HepG2 (cell line): ENCODE data around the gene PERCC1. TPM values are rescaled to one million over a fixed set of nuclear protein-coding genes. Genes with fewer than 3 reads are reported as not detected.

Source experiments
- ATAC-seq: fragments of 200-7000 bp; cut with Tn5 transposase; 3 replicates; pipeline ENCODE4 v1.9.1; 2020; ENCODE audit warnings: mild to moderate bottlenecking, moderate library complexity
- BruUV-seq: library from RNA; stranded (reverse); fragments of 400-500 nt; replicated peaks from 2 replicates; lab custom pipeline; 2021; lab: Mats Ljungman, UMichigan
- CTCF ChIA-PET: fragments of 300-600 bp; formaldehyde crosslinking; extraction: SDS; loops from one replicate; lab custom pipeline; 2021; ENCODE audit warnings: low total read pairs, inconsistent platforms, low intra/inter-chr PET ratio; lab: Yijun Ruan, JAX
- POLR2A ChIA-PET: fragments of 350-600 bp; sonication (Branson Sonifier 250); formaldehyde crosslinking; loops from one replicate; lab custom pipeline; 2020; ENCODE audit warnings: antibody characterized with exemption, inconsistent platforms; lab: Yijun Ruan, JAX
- DNase-seq: peaks from one replicate; pipeline ENCODE4 v3.0.0-alpha.2; 2015; ENCODE audit warnings: low spot score
- FAIRE-seq: peaks from 3 replicates; lab custom pipeline; 2011; peaks lifted over from hg19 to GRCh38; lab: Jason Lieb, UNC
- H2AFZ ChIP-seq: one replicate; pipeline ENCODE4 v1.6.1; 2011; ENCODE audit warnings: low read length, inconsistent platforms
- H3K27ac ChIP-seq: fragments of 300-600 bp; 3 replicates; pipeline ENCODE4 v1.8.0; 2011; ENCODE audit warnings: mixed run types, mild to moderate bottlenecking, mixed read lengths, low read length, inconsistent platforms; ENCODE audit not compliant: insufficient read depth; ENCODE audit errors: extremely low read length
- H3K27me3 ChIP-seq, 2 experiments: fragments of 200-600 bp in 1 of 2; 2 replicates in 1 of 2; 3 replicates in 1 of 2; pipeline versions ENCODE4 v1.6.0 to v1.8.0; 2011; ENCODE audit warnings: low read length in 2 of 2, mild to moderate bottlenecking in 2 of 2, moderate library complexity in 2 of 2, inconsistent platforms in 1 of 2; ENCODE audit not compliant: insufficient read depth in 2 of 2, control insufficient read depth in 1 of 2
- H3K36me3 ChIP-seq, 2 experiments: fragments of 200-600 bp in 1 of 2; replicated peaks in 1 of 2; 2 replicates in 1 of 2; 3 replicates in 1 of 2; pipeline versions ENCODE4 v1.5.1 to v1.8.0; 2011; ENCODE audit warnings: low read length in 2 of 2, inconsistent platforms in 1 of 2; ENCODE audit not compliant: insufficient read depth in 2 of 2, control insufficient read depth in 1 of 2
- H3K4me1 ChIP-seq: 2 replicates; pipeline ENCODE4 v1.5.1; 2012; ENCODE audit warnings: low read length, inconsistent platforms; ENCODE audit not compliant: insufficient read depth
- H3K4me2 ChIP-seq: 2 replicates; pipeline ENCODE4 v1.6.0; 2011; ENCODE audit warnings: low read depth, low read length, inconsistent platforms
- H3K4me3 ChIP-seq, 3 experiments: fragments of 200-600 bp in 1 of 3; sonication (generic), shearing (Covaris generic) in 1 of 3; replicated peaks in 1 of 3; 2 replicates each; pipeline ENCODE4 v1.5.1; 2011 to 2016; ENCODE audit warnings: low read length in 3 of 3, inconsistent platforms in 2 of 3, low read depth in 2 of 3, mild to moderate bottlenecking in 2 of 3, control low read depth in 1 of 3, mixed read lengths in 1 of 3; ENCODE audit not compliant: insufficient read depth in 1 of 3
- H3K79me2 ChIP-seq: one replicate; pipeline ENCODE4 v1.6.1; 2011; ENCODE audit warnings: low read length, inconsistent platforms; ENCODE audit not compliant: insufficient read depth
- H3K9ac ChIP-seq: 2 replicates; pipeline ENCODE4 v1.6.0; 2011; ENCODE audit warnings: mild to moderate bottlenecking, low read depth, low read length, inconsistent platforms; ENCODE audit not compliant: insufficient read depth
- H3K9me3 ChIP-seq: 2 replicates; pipeline ENCODE4 v1.5.1; 2012; ENCODE audit warnings: mild to moderate bottlenecking, low read length
- H4K20me1 ChIP-seq: 2 replicates; pipeline ENCODE4 v1.6.0; 2011; ENCODE audit warnings: inconsistent platforms, mild to moderate bottlenecking, low read length, moderate library complexity; ENCODE audit not compliant: insufficient read depth
- EZH2 ChIP-seq: conservative IDR thresholded peaks from 2 replicates; pipeline ENCODE4 v1.6.1; 2012; ENCODE audit warnings: mild to moderate bottlenecking, low read depth, low read length, moderate library complexity
- HBP1 ChIP-seq: IDR thresholded peaks from 2 replicates; pipeline ENCODE4 v1.6.1; 2016; ENCODE audit warnings: low read depth, control low read depth
- KDM6A ChIP-seq: IDR thresholded peaks from 2 replicates; pipeline ENCODE4 v1.6.1; 2016; ENCODE audit warnings: low read depth
- PRDM10 ChIP-seq: sonication (generic); formaldehyde crosslinking; IDR thresholded peaks from 2 replicates; pipeline ENCODE4 v1.4.0; 2020; ENCODE audit warnings: low read depth, missing genetic modification reagents
- PRDM4 ChIP-seq: sonication (generic); formaldehyde crosslinking; IDR thresholded peaks from 2 replicates; pipeline ENCODE4 v1.9.0; 2021; ENCODE audit warnings: missing genetic modification reagents, borderline replicate concordance
- RARG ChIP-seq: sonication (generic); formaldehyde crosslinking; IDR thresholded peaks from 2 replicates; pipeline ENCODE4 v1.4.0; 2020; ENCODE audit warnings: low read depth, mild to moderate bottlenecking, missing genetic modification reagents
- SRSF9 ChIP-seq: fragments of 200-400 bp; formaldehyde crosslinking; IDR thresholded peaks from 2 replicates; pipeline ENCODE4 v1.6.1; 2018; ENCODE audit warnings: borderline replicate concordance, mild to moderate bottlenecking, low read depth, low read length; ENCODE audit not compliant: insufficient read depth, poor library complexity, severe bottlenecking
- THAP7 ChIP-seq: sonication (generic); formaldehyde crosslinking; IDR thresholded peaks from 2 replicates; pipeline ENCODE4 v1.8.1; 2023; ENCODE audit warnings: mild to moderate bottlenecking, missing genetic modification reagents
- ZFP36L1 ChIP-seq: sonication (generic); formaldehyde crosslinking; IDR thresholded peaks from 2 replicates; pipeline ENCODE4 v1.8.0; 2022; ENCODE audit warnings: mild to moderate bottlenecking, missing genetic modification reagents, moderate library complexity
- ZNF101 ChIP-seq: sonication (generic); formaldehyde crosslinking; IDR thresholded peaks from 2 replicates; pipeline ENCODE4 v1.4.0; 2020; ENCODE audit warnings: mild to moderate bottlenecking, low read depth, missing genetic modification reagents, borderline replicate concordance
- ZNF224 ChIP-seq: sonication (generic); formaldehyde crosslinking; IDR thresholded peaks from 2 replicates; pipeline ENCODE4 v1.5.0; 2020; ENCODE audit warnings: mild to moderate bottlenecking, missing genetic modification reagents
- ZNF749 ChIP-seq: sonication (generic); formaldehyde crosslinking; IDR thresholded peaks from 2 replicates; pipeline ENCODE4 v1.8.0; 2022; ENCODE audit warnings: mild to moderate bottlenecking, missing genetic modification reagents, moderate library complexity, borderline replicate concordance
- ZNF839 ChIP-seq: sonication (generic); formaldehyde crosslinking; IDR thresholded peaks from 2 replicates; pipeline ENCODE4 v1.4.0; 2020; ENCODE audit warnings: missing genetic modification reagents, mild to moderate bottlenecking, borderline replicate concordance
- WGBS: methylation state at CpG from one replicate; pipeline ENCODE4 v1.1.6; 2017; ENCODE audit warnings: low lambda C conversion rate; 5-methylcytosine and 5-hydroxymethylcytosine counted together
- in situ Hi-C: cut with HindIII; loops from 2 replicates; pipeline ENCODE4 v1.10.0; 2017; ENCODE audit warnings: low pct_unique_long_range_greater_than_20kb; ENCODE audit not compliant: extremely low pct_ligation_motif_present
- intact Hi-C: fragments of 100-400 bp; cut with micrococcal nuclease; formaldehyde crosslinking; loops from one replicate; pipeline ENCODE4 v1.10.0; 2022; ENCODE audit not compliant: unreplicated experiment
- polyA plus RNA-seq, 8 experiments: library from polyadenylated mRNA; depleted of rRNA in 3 of 8; stranded (reverse) in 7 of 8; unstranded in 1 of 8; fragments of >200 nt; fragmentation: Illumina TruSeq in 4 of 8; extraction: Trizol in 4 of 8; gene quantifications; 2 replicates each; pipeline versions ENCODE4 v1.2.1 to v1.2.3, GENCODE V29; 2011 to 2016; ENCODE audit warnings: low read depth in 4 of 8, missing spikeins in 1 of 8, mixed read lengths in 1 of 8; ENCODE audit not compliant: insufficient read depth in 1 of 8
- total RNA-seq, 5 experiments: library from RNA; depleted of rRNA; stranded (reverse); fragments of >200 nt; fragmentation: Illumina TruSeq; extraction: Trizol; gene quantifications; 2 replicates each; pipeline ENCODE4 v1.2.3, GENCODE V29; 2016; ENCODE audit warnings: low read depth in 1 of 5

The PERCC1 gene
- total and polyA plus RNA-seq, 2 of the 13 experiments (the other 11 are each of a cell fraction or from before 2014, with no cell fraction given), result 0.15 TPM; not detected in 1

- CTCF ChIA-PET, result no interaction called here
- intact Hi-C loops, result no loop called here
- POLR2A ChIA-PET, result no interaction called here
- no peak for ATAC-seq
- no TSS peak for BruUV-seq
- TF ChIP-seq KDM6A (CRISPR knock-in tag) (no peak), ZNF101 (no peak), THAP7 (CRISPR knock-in tag) (no peak), ZNF839 (CRISPR knock-in tag) (no peak), HBP1 (CRISPR knock-in tag) (no peak), PRDM10 (no peak), PRDM4 (CRISPR knock-in tag) (no peak), ZFP36L1 (CRISPR knock-in tag) (no peak), ZNF224 (CRISPR knock-in tag) (no peak), EZH2 (no peak), RARG (CRISPR knock-in tag) (no peak), SRSF9 (no peak), ZNF749 (CRISPR knock-in tag) (no peak)
- Histone ChIP-seq H3K9ac (no peak overlapping the region), H3K4me1 (no peaks in the 10 kb centered on the region), H2AFZ (no peak overlapping the region), H3K27ac (no peak overlapping the region), H3K4me2 (no peak overlapping the region), H3K4me3 (no peak overlapping the region), H3K36me3 (peaks cover 10 to 15% of the 10 kb centered on the region in 2 experiments; a peak in 4 of 5 replicates), H4K20me1 (no peaks in the 10 kb centered on the region), H3K79me2 (no peaks in the 10 kb centered on the region), H3K27me3 (no peaks in the 10 kb centered on the region), H3K9me3 (no peaks in the 10 kb centered on the region)
- in situ Hi-C loops, result no loop called here
- 95% methylated on average over 9 of the region's 9 CpGs for WGBS
- no peak for FAIRE-seq
- DNase-seq, result no peak
Measured at GRCh38 chr16:1398351-1398750, 32.5 kb upstream of the PERCC1 start.
